Astrocyte (in vitro differentiated cells and primary cell): ENCODE data around the gene SPTLC2. TPM values are rescaled to one million over a fixed set of nuclear protein-coding genes. Genes with fewer than 3 reads are reported as not detected.
"Not testable (repeated sequence)": the region's sequence is repeated elsewhere in the genome, so short reads cannot be mapped to it uniquely, and the experiment has no call there.

ENCODE experiments used
- DNase-seq: peaks from one replicate; pipeline ENCODE4 v3.0.0-alpha.2; 2010; ENCODE audit warnings: low read depth
- FAIRE-seq: peaks from 2 replicates; lab custom pipeline; 2011; peaks lifted over from hg19 to GRCh38; lab: Jason Lieb, UNC
- H2AFZ ChIP-seq: 2 replicates; pipeline ENCODE4 v1.6.0; 2012; ENCODE audit warnings: low read depth, low read length, inconsistent platforms
- H3K27ac ChIP-seq: 2 replicates; pipeline ENCODE4 v1.5.1; 2011; ENCODE audit warnings: low read depth, low read length, inconsistent platforms
- H3K27me3 ChIP-seq: 2 replicates; pipeline ENCODE4 v1.6.0; 2011; ENCODE audit warnings: low read length, inconsistent platforms; ENCODE audit not compliant: insufficient read depth
- H3K36me3 ChIP-seq: 2 replicates; pipeline ENCODE4 v1.5.1; 2011; ENCODE audit warnings: low read length, inconsistent platforms; ENCODE audit not compliant: insufficient read depth
- H3K4me1 ChIP-seq: 2 replicates; pipeline ENCODE4 v1.5.1; 2011; ENCODE audit warnings: low read length, inconsistent platforms; ENCODE audit not compliant: insufficient read depth
- H3K4me2 ChIP-seq: 2 replicates; pipeline ENCODE4 v1.6.0; 2012; ENCODE audit warnings: low read length, inconsistent platforms
- H3K4me3 ChIP-seq: 2 replicates; pipeline ENCODE4 v1.5.1; 2011; ENCODE audit warnings: low read depth, mild to moderate bottlenecking, low read length, inconsistent platforms; ENCODE audit not compliant: insufficient read depth
- H3K79me2 ChIP-seq: 2 replicates; pipeline ENCODE4 v1.6.0; 2012; ENCODE audit warnings: mild to moderate bottlenecking, low read length, inconsistent platforms; ENCODE audit not compliant: insufficient read depth
- H3K9ac ChIP-seq: 2 replicates; pipeline ENCODE4 v1.6.0; 2012; ENCODE audit warnings: mild to moderate bottlenecking, low read length, inconsistent platforms
- H3K9me3 ChIP-seq: 2 replicates; pipeline ENCODE4 v1.5.1; 2012; ENCODE audit warnings: low read depth, mild to moderate bottlenecking, low read length, inconsistent platforms; ENCODE audit not compliant: insufficient read depth
- H4K20me1 ChIP-seq: 2 replicates; pipeline ENCODE4 v1.6.0; 2012; ENCODE audit warnings: low read length, inconsistent platforms; ENCODE audit not compliant: insufficient read depth
- H3K27ac Mint-ChIP-seq: one replicate; pipeline ENCODE4 v1.8.0; 2021; ENCODE audit warnings: mild to moderate bottlenecking, mixed read lengths; ENCODE audit not compliant: unreplicated experiment
- H3K27me3 Mint-ChIP-seq: one replicate; pipeline ENCODE4 v1.8.0; 2021; ENCODE audit warnings: low read depth, mixed read lengths; ENCODE audit not compliant: unreplicated experiment
- H3K36me3 Mint-ChIP-seq: one replicate; pipeline ENCODE4 v1.8.0; 2021; ENCODE audit warnings: low read depth, mixed read lengths; ENCODE audit not compliant: unreplicated experiment
- H3K4me1 Mint-ChIP-seq: one replicate; pipeline ENCODE4 v1.8.0; 2021; ENCODE audit warnings: low read depth, mixed read lengths; ENCODE audit not compliant: unreplicated experiment
- H3K4me3 Mint-ChIP-seq: one replicate; pipeline ENCODE4 v1.8.0; 2021; ENCODE audit warnings: mild to moderate bottlenecking, moderate library complexity, mixed read lengths; ENCODE audit not compliant: unreplicated experiment
- H3K9me3 Mint-ChIP-seq: one replicate; pipeline ENCODE4 v1.8.0; 2021; ENCODE audit warnings: mild to moderate bottlenecking, mixed read lengths; ENCODE audit not compliant: unreplicated experiment
- CTCF ChIP-seq: IDR thresholded peaks from 2 replicates; pipeline ENCODE4 v1.5.1; 2011; ENCODE audit warnings: low read depth, mild to moderate bottlenecking, inconsistent platforms, low read length, moderate library complexity; ENCODE audit not compliant: insufficient read depth
- EZH2 ChIP-seq: IDR thresholded peaks from 2 replicates; pipeline ENCODE4 v1.6.1; 2012; ENCODE audit warnings: mild to moderate bottlenecking, low read length, inconsistent platforms; ENCODE audit not compliant: insufficient read depth
- total RNA-seq: library from RNA; stranded (reverse); gene quantifications from 2 replicates; pipeline ENCODE4 v1.2.1, GENCODE V29; 2021

SPTLC2 gene
- total RNA-seq, 1 donor from 2014 or later, result 51.2 TPM

GRCh38 chr14:77589099-77589498 is 27.3 kb downstream of the SPTLC2 start:
- H3K4me3 Mint-ChIP-seq, result no peak overlapping the region
- H3K79me2 ChIP-seq, result peaks cover 91% of the 10 kb centered on the region
- no peak overlapping the region for H3K4me2 ChIP-seq
- no peaks in the 10 kb centered on the region for H3K27me3 ChIP-seq
- no peaks in the 10 kb centered on the region for H3K9me3 ChIP-seq
- H3K36me3 Mint-ChIP-seq, result peaks cover 11% of the 10 kb centered on the region
- peaks cover 9% of the 10 kb centered on the region for H3K4me1 Mint-ChIP-seq
- peaks cover 9% of the 10 kb centered on the region for H3K4me1 ChIP-seq
- H3K27me3 Mint-ChIP-seq, result no peaks in the 10 kb centered on the region
- H2AFZ ChIP-seq, result no peak overlapping the region
- no peak overlapping the region for H3K27ac ChIP-seq
- DNase-seq (no peak), FAIRE-seq (no peak)
- peaks cover 48% of the 10 kb centered on the region for H4K20me1 ChIP-seq
- H3K4me3 ChIP-seq, result no peak overlapping the region
- no peaks in the 10 kb centered on the region for H3K9me3 Mint-ChIP-seq
- no peak overlapping the region for H3K9ac ChIP-seq
- peaks cover 2% of the 10 kb centered on the region for H3K36me3 ChIP-seq
- no peak overlapping the region for H3K27ac Mint-ChIP-seq
- TF ChIP-seq CTCF, result no peak

GRCh38 chr14:77588411-77589025 is 27.9 kb downstream of the SPTLC2 start:
- H3K27me3 Mint-ChIP-seq, H3K36me3 ChIP-seq, H3K9me3 Mint-ChIP-seq, DNase-seq, H3K4me1 ChIP-seq, H3K4me3 Mint-ChIP-seq, H3K27ac Mint-ChIP-seq, H3K27me3 ChIP-seq, H3K9me3 ChIP-seq, H3K4me1 Mint-ChIP-seq, H3K9ac ChIP-seq, H2AFZ ChIP-seq, H3K4me2 ChIP-seq, H3K27ac ChIP-seq, H3K4me3 ChIP-seq, FAIRE-seq: not testable (repeated sequence)
- H3K79me2 ChIP-seq, result peaks cover 95% of the 10 kb centered on the region
- peaks cover 11% of the 10 kb centered on the region for H3K36me3 Mint-ChIP-seq
- H4K20me1 ChIP-seq, result peaks cover 54% of the 10 kb centered on the region

- no peak for FAIRE-seq
These were observed 31.1 kb downstream of the SPTLC2 start for GRCh38 chr14:77585385-77585784.

More at GRCh38 chr14:77585385-77585784, 31.1 kb downstream of the SPTLC2 start:
- no peak overlapping the region for H3K4me3 Mint-ChIP-seq
- Histone ChIP-seq H2AFZ (no peak overlapping the region), H3K27me3 (no peaks in the 10 kb centered on the region), H3K79me2 (peaks cover 94% of the 10 kb centered on the region), H3K4me2 (no peak overlapping the region), H3K4me3 (no peak overlapping the region), H3K27ac (no peak overlapping the region), H3K9me3 (no peaks in the 10 kb centered on the region), H4K20me1 (peaks cover 72% of the 10 kb centered on the region), H3K4me1 (peaks cover 14% of the 10 kb centered on the region), H3K36me3 (no peaks in the 10 kb centered on the region), H3K9ac (no peak overlapping the region)
- H3K36me3 Mint-ChIP-seq, result peaks cover 4% of the 10 kb centered on the region
- H3K27me3 Mint-ChIP-seq, result no peaks in the 10 kb centered on the region
- TF ChIP-seq EZH2 (no peak), CTCF (no peak)
- no peak for DNase-seq
- H3K4me1 Mint-ChIP-seq, result peaks cover 9% of the 10 kb centered on the region
- no peak overlapping the region for H3K27ac Mint-ChIP-seq
- no peaks in the 10 kb centered on the region for H3K9me3 Mint-ChIP-seq
